ENCODE measurements around the gene TCF12. TPM values are rescaled to one million over a fixed set of nuclear protein-coding genes. Genes with fewer than 3 reads are reported as not detected.
"Not testable (repeated sequence)": the region's sequence is repeated elsewhere in the genome, so short reads cannot be mapped to it uniquely, and the experiment has no call there.

TCF12 gene
- total RNA-seq, 1 experiment from 2014 or later = 125 TPM

GRCh38 chr15:56972426-56972825 is 54.0 kb downstream of the TCF12 start:
- DNase-seq (ENCODE audit: extremely low read depth, low read depth) = no peak

GRCh38 chr15:56973463-56973862 is 55.0 kb downstream of the TCF12 start:
- DNase-seq (ENCODE audit: extremely low read depth, low read depth) = no peak

- no peak for DNase-seq (ENCODE audit: extremely low read depth, low read depth)
Measured at GRCh38 chr15:56977232-56977631, 58.8 kb downstream of the TCF12 start.

- DNase-seq (ENCODE audit: extremely low read depth, low read depth) = peak; percentile 33
Measured at GRCh38 chr15:56978898-56979662, 60.6 kb downstream of the TCF12 start.

GRCh38 chr15:56980473-56980872 is 62.0 kb downstream of the TCF12 start:
- DNase-seq (ENCODE audit: extremely low read depth, low read depth) = no peak

GRCh38 chr15:56981160-56981559 is 62.7 kb downstream of the TCF12 start:
- no peak for DNase-seq (ENCODE audit: extremely low read depth, low read depth)

GRCh38 chr15:56982987-56983386 is 64.5 kb downstream of the TCF12 start:
- no peak for DNase-seq (ENCODE audit: extremely low read depth, low read depth)

- DNase-seq (ENCODE audit: extremely low read depth, low read depth) = no peak
Measured at GRCh38 chr15:56984681-56985481, 66.4 kb downstream of the TCF12 start.

GRCh38 chr15:56985856-56986255 is 67.4 kb downstream of the TCF12 start:
- no peak for DNase-seq (ENCODE audit: extremely low read depth, low read depth)

- no peak for DNase-seq (ENCODE audit: extremely low read depth, low read depth)
Measured at GRCh38 chr15:56987286-56987685, 68.8 kb downstream of the TCF12 start.

- no peak for DNase-seq (ENCODE audit: extremely low read depth, low read depth)
Measured at GRCh38 chr15:56988219-56988618, 69.8 kb downstream of the TCF12 start.

GRCh38 chr15:56989411-56989924 is 71.0 kb downstream of the TCF12 start:
- peak; percentile 5 for DNase-seq (ENCODE audit: extremely low read depth, low read depth)

GRCh38 chr15:56991017-56991416 is 72.6 kb downstream of the TCF12 start:
- DNase-seq (ENCODE audit: extremely low read depth, low read depth) = no peak

GRCh38 chr15:56992725-56993124 is 74.3 kb downstream of the TCF12 start:
- DNase-seq (ENCODE audit: extremely low read depth, low read depth) = no peak

- no peak for DNase-seq (ENCODE audit: extremely low read depth, low read depth)
Measured at GRCh38 chr15:56994280-56994679, 75.8 kb downstream of the TCF12 start.

GRCh38 chr15:56996093-56996492 is 77.6 kb downstream of the TCF12 start:
- no peak for DNase-seq (ENCODE audit: extremely low read depth, low read depth)

GRCh38 chr15:56996746-56997470 is 78.5 kb downstream of the TCF12 start:
- DNase-seq (ENCODE audit: extremely low read depth, low read depth) = no peak

GRCh38 chr15:57003418-57003817 is 85.0 kb downstream of the TCF12 start:
- DNase-seq (ENCODE audit: extremely low read depth, low read depth) = no peak

- DNase-seq (ENCODE audit: extremely low read depth, low read depth) = no peak
Measured at GRCh38 chr15:57005244-57005643, 86.8 kb downstream of the TCF12 start.

GRCh38 chr15:57007797-57008196 is 89.4 kb downstream of the TCF12 start:
- not testable (repeated sequence) for DNase-seq (ENCODE audit: extremely low read depth, low read depth)

- no peak for DNase-seq (ENCODE audit: extremely low read depth, low read depth)
Measured at GRCh38 chr15:57010724-57011123, 92.3 kb downstream of the TCF12 start.
